ENCODE measurements around the gene CENPQ.

The CENPQ gene

DNA sequence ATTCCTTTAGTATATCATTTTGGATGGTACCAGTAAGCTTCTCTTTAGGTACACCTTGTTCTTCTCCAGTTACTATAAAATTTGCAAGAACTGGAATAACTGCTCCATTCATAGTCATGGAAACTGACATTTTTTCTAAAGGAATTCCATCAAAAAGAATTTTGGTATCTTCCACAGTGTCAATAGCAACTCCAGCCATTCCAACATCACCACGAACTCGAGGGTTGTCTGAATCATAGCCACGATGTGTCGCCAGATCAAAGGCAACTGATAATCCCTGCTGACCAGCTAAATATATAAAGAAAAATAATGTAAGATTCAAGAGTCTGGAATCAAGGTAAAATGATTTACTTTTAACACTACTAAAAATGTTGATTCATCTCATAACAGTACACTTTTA is 5.4 kb upstream of the CENPQ start:
- no peak overlapping the region for H2BK15ac ChIP-seq (ENCODE audit: low read depth, poor library complexity, severe bottlenecking)
- peaks cover 17% of the 10 kb centered on the region for H3K79me1 ChIP-seq (replicated peaks; ENCODE audit: low read length, poor library complexity, severe bottlenecking)
- H3K9ac ChIP-seq (ENCODE audit: low read length): no peak overlapping the region
- H2BK12ac ChIP-seq (ENCODE audit: low read length in 2 of 2): no peak overlapping the region
- no peak overlapping the region for H3K23ac ChIP-seq (ENCODE audit: low read length in 2 of 2)
- H3K4me1 ChIP-seq (ENCODE audit: control insufficient read depth, insufficient read depth, low read depth, low read length): peaks cover 3% of the 10 kb centered on the region
- H3K4me2 ChIP-seq (ENCODE audit: low read length, poor library complexity, severe bottlenecking): no peak overlapping the region
- H2AK5ac ChIP-seq (ENCODE audit: low read length, severe bottlenecking): no peak overlapping the region
- H4K91ac ChIP-seq (ENCODE audit: low read length): no peak overlapping the region
- H3K27me3 ChIP-seq (ENCODE audit: control insufficient read depth in 1 of 2, insufficient read depth in 1 of 2, low read length in 2 of 2): no peaks in the 10 kb centered on the region
- no peak overlapping the region for H2AFZ ChIP-seq (ENCODE audit: low read depth, low read length)
- H3K9me3 ChIP-seq (ENCODE audit: control insufficient read depth, low read length): no peaks in the 10 kb centered on the region
- H4K8ac ChIP-seq (ENCODE audit: low read length): no peak overlapping the region
- H3K27ac ChIP-seq (ENCODE audit: low read length, poor library complexity, severe bottlenecking): no peak overlapping the region
- H2BK5ac ChIP-seq (ENCODE audit: low read depth, low read length, poor library complexity, severe bottlenecking): no peak overlapping the region
- H3K4ac ChIP-seq (ENCODE audit: low read depth in 1 of 2, low read length in 2 of 2): no peak overlapping the region
- no peak overlapping the region for H3K18ac ChIP-seq (ENCODE audit: low read depth in 1 of 2, low read length in 2 of 2)
- H3K14ac ChIP-seq (ENCODE audit: low read length in 2 of 2): no peak overlapping the region
- H3K4me3 ChIP-seq (ENCODE audit: insufficient read depth in 1 of 2, low read depth in 1 of 2, low read length in 2 of 2): no peak overlapping the region
- H3K36me3 ChIP-seq (ENCODE audit: control insufficient read depth in 1 of 2, insufficient read depth in 2 of 2, low read depth in 1 of 2, low read length in 2 of 2): peaks cover 5 to 51% of the 10 kb centered on the region in 2 experiments
- H2BK120ac ChIP-seq (ENCODE audit: low read depth, low read length): no peak overlapping the region
- DNase-seq: no peak
- 70% methylated on average over 2 of the region's 4 CpGs for WGBS

GRCh38 chr6:49462071-49462470 is 1.1 kb upstream of the CENPQ start:
- no peak overlapping the region for H2BK5ac ChIP-seq (ENCODE audit: low read depth, low read length, poor library complexity, severe bottlenecking)
- H3K9ac ChIP-seq (ENCODE audit: low read length): peak overlapping the region; percentile 98
- H3K9me3 ChIP-seq (ENCODE audit: control insufficient read depth, low read length): no peaks in the 10 kb centered on the region
- no peak overlapping the region for H2BK15ac ChIP-seq (ENCODE audit: low read depth, poor library complexity, severe bottlenecking)
- H2BK12ac ChIP-seq (ENCODE audit: low read length in 2 of 2): no peak overlapping the region
- H2AK5ac ChIP-seq (ENCODE audit: low read length, severe bottlenecking): no peak overlapping the region
- H4K91ac ChIP-seq (ENCODE audit: low read length): no peak overlapping the region
- H3K4me2 ChIP-seq (ENCODE audit: low read length, poor library complexity, severe bottlenecking): peak overlapping the region; percentile 50
- no peaks in the 10 kb centered on the region for H3K27me3 ChIP-seq (ENCODE audit: control insufficient read depth in 1 of 2, insufficient read depth in 1 of 2, low read length in 2 of 2)
- H4K8ac ChIP-seq (ENCODE audit: low read length): no peak overlapping the region
- WGBS: 80% methylated on average over 2 of the region's 3 CpGs
- H2BK120ac ChIP-seq (ENCODE audit: low read depth, low read length): no peak overlapping the region
- H3K18ac ChIP-seq (ENCODE audit: low read depth in 1 of 2, low read length in 2 of 2): no peak overlapping the region
- no peak overlapping the region for H3K14ac ChIP-seq (ENCODE audit: low read length in 2 of 2)
- H3K4ac ChIP-seq (ENCODE audit: low read depth in 1 of 2, low read length in 2 of 2): no peak overlapping the region
- H3K27ac ChIP-seq (ENCODE audit: low read length, poor library complexity, severe bottlenecking): no peak overlapping the region
- no peak overlapping the region for H3K23ac ChIP-seq (ENCODE audit: low read length in 2 of 2)
- H2AFZ ChIP-seq (ENCODE audit: low read depth, low read length): no peak overlapping the region
- H3K4me1 ChIP-seq (ENCODE audit: control insufficient read depth, insufficient read depth, low read depth, low read length): peaks cover 3% of the 10 kb centered on the region
- peak; percentile 3 for DNase-seq
- peaks cover 26% of the 10 kb centered on the region for H3K79me1 ChIP-seq (replicated peaks; ENCODE audit: low read length, poor library complexity, severe bottlenecking)
- peak overlapping the region in 1 of 2 experiments; percentile 98 for H3K4me3 ChIP-seq (ENCODE audit: insufficient read depth in 1 of 2, low read depth in 1 of 2, low read length in 2 of 2)
- H3K36me3 ChIP-seq (ENCODE audit: control insufficient read depth in 1 of 2, insufficient read depth in 2 of 2, low read depth in 1 of 2, low read length in 2 of 2): peaks cover 0 to 22% of the 10 kb centered on the region in 2 experiments

DNA sequence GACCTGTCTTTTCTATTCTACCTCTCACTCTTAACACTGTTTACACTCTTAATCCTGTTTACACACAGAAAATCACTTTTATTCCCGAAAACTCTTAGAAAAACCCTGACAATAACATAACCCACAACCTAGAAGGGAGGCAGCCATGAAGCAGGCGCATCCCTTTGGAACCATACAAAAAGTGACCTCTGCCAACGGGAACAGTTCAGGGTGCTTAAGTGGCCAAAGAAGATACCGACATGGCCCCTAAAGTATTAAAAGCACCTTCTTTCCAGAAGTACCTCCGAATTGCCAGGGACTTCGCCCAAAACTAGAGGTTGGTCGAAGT is 607 bp upstream of the CENPQ start:
- Histone ChIP-seq H3K36me3 (ENCODE audit: control insufficient read depth in 1 of 2, insufficient read depth in 2 of 2, low read depth in 1 of 2, low read length in 2 of 2) (peaks cover 0 to 17% of the 10 kb centered on the region in 2 experiments), H3K27me3 (ENCODE audit: control insufficient read depth in 1 of 2, insufficient read depth in 1 of 2, low read length in 2 of 2) (no peaks in the 10 kb centered on the region), H2BK120ac (ENCODE audit: low read depth, low read length) (no peak overlapping the region), H2BK15ac (ENCODE audit: low read depth, poor library complexity, severe bottlenecking) (no peak overlapping the region), H3K9ac (ENCODE audit: low read length) (peak overlapping the region; percentile 98), H3K4me2 (ENCODE audit: low read length, poor library complexity, severe bottlenecking) (peak overlapping the region; percentile 74), H3K4me3 (ENCODE audit: insufficient read depth in 1 of 2, low read depth in 1 of 2, low read length in 2 of 2) (peak overlapping the region; percentile 82 to 98), H3K9me3 (ENCODE audit: control insufficient read depth, low read length) (no peaks in the 10 kb centered on the region), H3K23ac (ENCODE audit: low read length in 2 of 2) (no peak overlapping the region), H4K91ac (ENCODE audit: low read length) (no peak overlapping the region), H3K27ac (ENCODE audit: low read length, poor library complexity, severe bottlenecking) (peak overlapping the region; percentile 5), H3K4ac (ENCODE audit: low read depth in 1 of 2, low read length in 2 of 2) (peak overlapping the region; percentile 19 to 40), H2AFZ (ENCODE audit: low read depth, low read length) (peak overlapping the region; percentile 83), H3K14ac (ENCODE audit: low read length in 2 of 2) (no peak overlapping the region), H4K8ac (ENCODE audit: low read length) (peak overlapping the region; percentile 54), H2BK12ac (ENCODE audit: low read length in 2 of 2) (no peak overlapping the region), H2AK5ac (ENCODE audit: low read length, severe bottlenecking) (no peak overlapping the region), H3K79me1 (replicated peaks; ENCODE audit: low read length, poor library complexity, severe bottlenecking) (peaks cover 26% of the 10 kb centered on the region), H3K18ac (ENCODE audit: low read depth in 1 of 2, low read length in 2 of 2) (no peak overlapping the region), H3K4me1 (ENCODE audit: control insufficient read depth, insufficient read depth, low read depth, low read length) (peaks cover 3% of the 10 kb centered on the region), H2BK5ac (ENCODE audit: low read depth, low read length, poor library complexity, severe bottlenecking) (no peak overlapping the region)
- 5% methylated on average over 6 of the region's 7 CpGs for WGBS
- no peak for DNase-seq

DNA sequence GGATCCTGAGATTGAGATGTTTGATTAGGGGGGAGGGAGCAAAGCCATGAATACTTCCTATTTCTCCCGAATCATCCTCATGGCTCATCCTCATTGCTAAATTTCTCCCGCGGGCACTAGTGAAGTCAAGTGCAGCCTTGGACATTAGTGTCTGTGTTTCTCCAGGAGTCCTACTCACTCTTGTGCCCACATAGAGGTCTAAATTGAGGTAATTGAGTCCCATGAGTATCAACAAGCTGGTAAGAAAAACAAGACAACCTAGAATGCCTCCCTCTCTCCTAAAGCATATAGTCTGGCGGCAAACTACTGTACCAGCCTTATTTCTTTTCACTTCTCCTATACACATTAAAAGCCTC is 420 bp downstream of the CENPQ start:
- Histone ChIP-seq H3K4ac (ENCODE audit: low read depth in 1 of 2, low read length in 2 of 2) (no peak overlapping the region), H4K8ac (ENCODE audit: low read length) (no peak overlapping the region), H3K4me3 (ENCODE audit: insufficient read depth in 1 of 2, low read depth in 1 of 2, low read length in 2 of 2) (peak overlapping the region; percentile 82 to 98), H3K14ac (ENCODE audit: low read length in 2 of 2) (no peak overlapping the region), H2BK120ac (ENCODE audit: low read depth, low read length) (no peak overlapping the region), H3K4me1 (ENCODE audit: control insufficient read depth, insufficient read depth, low read depth, low read length) (peaks cover 3% of the 10 kb centered on the region), H2AFZ (ENCODE audit: low read depth, low read length) (peak overlapping the region; percentile 43), H2BK5ac (ENCODE audit: low read depth, low read length, poor library complexity, severe bottlenecking) (no peak overlapping the region), H3K4me2 (ENCODE audit: low read length, poor library complexity, severe bottlenecking) (peak overlapping the region; percentile 92), H3K9me3 (ENCODE audit: control insufficient read depth, low read length) (no peaks in the 10 kb centered on the region), H2BK12ac (ENCODE audit: low read length in 2 of 2) (no peak overlapping the region), H3K36me3 (ENCODE audit: control insufficient read depth in 1 of 2, insufficient read depth in 2 of 2, low read depth in 1 of 2, low read length in 2 of 2) (peaks cover 0 to 7% of the 10 kb centered on the region in 2 experiments), H3K79me1 (replicated peaks; ENCODE audit: low read length, poor library complexity, severe bottlenecking) (peaks cover 34% of the 10 kb centered on the region), H3K9ac (ENCODE audit: low read length) (peak overlapping the region; percentile 98), H2BK15ac (ENCODE audit: low read depth, poor library complexity, severe bottlenecking) (no peak overlapping the region), H3K18ac (ENCODE audit: low read depth in 1 of 2, low read length in 2 of 2) (no peak overlapping the region), H3K27me3 (ENCODE audit: control insufficient read depth in 1 of 2, insufficient read depth in 1 of 2, low read length in 2 of 2) (no peaks in the 10 kb centered on the region), H3K27ac (ENCODE audit: low read length, poor library complexity, severe bottlenecking) (no peak overlapping the region), H2AK5ac (ENCODE audit: low read length, severe bottlenecking) (no peak overlapping the region), H4K91ac (ENCODE audit: low read length) (no peak overlapping the region), H3K23ac (ENCODE audit: low read length in 2 of 2) (no peak overlapping the region)
- DNase-seq: no peak
- WGBS: 0% methylated on average over 1 of the region's 4 CpGs

All from mesenchymal stem cell (in vitro differentiated cells and primary cell).